Measurements from ENCODE around the gene XPO4. TPM values are rescaled to one million over a fixed set of nuclear protein-coding genes. Genes with fewer than 3 reads are reported as not detected.
A peak's percentile ranks its signal among the peaks of the same experiment; 100 is the strongest.

XPO4 gene
- total RNA-seq, 1 experiment from 2014 or later = 34.1 TPM

DNA sequence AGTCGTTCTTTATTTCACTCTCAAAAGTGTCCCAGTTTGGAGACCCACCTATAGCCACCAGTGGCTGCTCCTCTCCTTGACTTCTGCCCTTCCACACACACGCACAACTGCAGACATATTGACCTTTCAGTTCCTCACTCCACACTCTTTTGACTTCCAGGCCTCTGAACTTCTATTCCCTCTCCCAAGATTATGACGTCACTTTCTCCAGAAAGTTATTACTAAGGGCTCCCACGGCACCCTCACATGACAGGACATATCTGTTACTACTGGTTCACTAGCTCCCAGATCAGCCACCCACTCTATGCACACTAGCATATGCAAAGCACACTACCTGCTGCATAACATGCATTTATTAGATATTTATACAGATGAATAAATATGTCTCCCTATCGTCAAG is 45.9 kb downstream of the XPO4 start:
- H3K27ac Mint-ChIP-seq = peak overlapping the region in 2 of 3 experiments; percentile 0 to 30; a peak in 3 of 7 replicates
- no peak overlapping the region for H3T11ph ChIP-seq (ENCODE audit: low read length)
- no peak overlapping the region for H2BK120ac ChIP-seq (ENCODE audit: low read depth, low read length, poor library complexity, severe bottlenecking)
- no peak overlapping the region for H3K56ac ChIP-seq (ENCODE audit: insufficient read length, low read depth, low read length)
- no peaks in the 10 kb centered on the region for H3K27me3 ChIP-seq (ENCODE audit: insufficient read depth, low read length)
- no peak overlapping the region for H2AFZ ChIP-seq (ENCODE audit: low read length)
- TF ChIP-seq, protein P1, sequence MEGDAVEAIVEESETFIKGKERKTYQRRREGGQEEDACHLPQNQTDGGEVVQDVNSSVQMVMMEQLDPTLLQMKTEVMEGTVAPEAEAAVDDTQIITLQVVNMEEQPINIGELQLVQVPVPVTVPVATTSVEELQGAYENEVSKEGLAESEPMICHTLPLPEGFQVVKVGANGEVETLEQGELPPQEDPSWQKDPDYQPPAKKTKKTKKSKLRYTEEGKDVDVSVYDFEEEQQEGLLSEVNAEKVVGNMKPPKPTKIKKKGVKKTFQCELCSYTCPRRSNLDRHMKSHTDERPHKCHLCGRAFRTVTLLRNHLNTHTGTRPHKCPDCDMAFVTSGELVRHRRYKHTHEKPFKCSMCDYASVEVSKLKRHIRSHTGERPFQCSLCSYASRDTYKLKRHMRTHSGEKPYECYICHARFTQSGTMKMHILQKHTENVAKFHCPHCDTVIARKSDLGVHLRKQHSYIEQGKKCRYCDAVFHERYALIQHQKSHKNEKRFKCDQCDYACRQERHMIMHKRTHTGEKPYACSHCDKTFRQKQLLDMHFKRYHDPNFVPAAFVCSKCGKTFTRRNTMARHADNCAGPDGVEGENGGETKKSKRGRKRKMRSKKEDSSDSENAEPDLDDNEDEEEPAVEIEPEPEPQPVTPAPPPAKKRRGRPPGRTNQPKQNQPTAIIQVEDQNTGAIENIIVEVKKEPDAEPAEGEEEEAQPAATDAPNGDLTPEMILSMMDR (conservative IDR thresholded peaks at IDR 0.05) = no peak
- no peak overlapping the region for H4K8ac ChIP-seq (replicated peaks; ENCODE audit: insufficient read length, low read depth, low read length)
- H3K4me1 ChIP-seq (ENCODE audit: insufficient read depth, low read length) = no peaks in the 10 kb centered on the region
- WGBS (ENCODE audit: extremely low coverage, insufficient read length, low lambda C conversion rate) = no CpG with 5 or more reads among the region's 5 CpGs
- H4K5ac ChIP-seq (ENCODE audit: insufficient read length, low read depth, low read length) = no peak overlapping the region
- no peak overlapping the region for H3K4me3 Mint-ChIP-seq
- H3K14ac ChIP-seq (ENCODE audit: insufficient read depth, low read length) = no peak overlapping the region
- H2BK5ac ChIP-seq (ENCODE audit: insufficient read length, low read length) = no peak overlapping the region
- H3K9me3 Mint-ChIP-seq = no peaks in the 10 kb centered on the region
- H3K79me1 ChIP-seq (ENCODE audit: insufficient read depth, low read depth, low read length, poor library complexity, severe bottlenecking) = peaks cover 7% of the 10 kb centered on the region
- no peak overlapping the region for H3K4me2 ChIP-seq (ENCODE audit: insufficient read depth, insufficient read length, low read length)
- no peak overlapping the region for H2BK20ac ChIP-seq (ENCODE audit: low read depth, low read length, poor library complexity, severe bottlenecking)
- H3K18ac ChIP-seq (ENCODE audit: insufficient read length, low read depth, low read length) = no peak overlapping the region
- H3K9ac ChIP-seq (ENCODE audit: extremely low read depth, insufficient read length, low read length) = no peak overlapping the region
- H2BK12ac ChIP-seq (ENCODE audit: insufficient read length, low read depth, low read length) = no peak overlapping the region
- H3K4me1 Mint-ChIP-seq = no peaks in the 10 kb centered on the region
- H2BK15ac ChIP-seq (ENCODE audit: low read depth, low read length) = no peak overlapping the region
- no peak overlapping the region for H3K27ac ChIP-seq (ENCODE audit: insufficient read length, low read depth, low read length)
- no peaks in the 10 kb centered on the region for H3K27me3 Mint-ChIP-seq (ENCODE audit: low read depth)
- DNase-seq = no peak
- H3K9me3 ChIP-seq (ENCODE audit: control insufficient read depth, low read depth, low read length) = no peaks in the 10 kb centered on the region
- no peak overlapping the region for H3K4ac ChIP-seq (ENCODE audit: low read depth, low read length)
- H3K36me3 Mint-ChIP-seq (ENCODE audit: insufficient read depth in 1 of 3, low read depth in 3 of 3) = peaks cover 4 to 27% (median 4%) of the 10 kb centered on the region in 3 experiments; a peak in 6 of 7 replicates
- H3K23me2 ChIP-seq (ENCODE audit: insufficient read length, low read depth, low read length, poor library complexity, severe bottlenecking) = no peaks in the 10 kb centered on the region
- no peak overlapping the region for H2AK5ac ChIP-seq (ENCODE audit: insufficient read length, low read length)
- H3K79me2 ChIP-seq (ENCODE audit: insufficient read depth, low read length) = 0 out of 2 replicates have a peak, but pooled peaks cover 2% of the 10 kb centered on the region
- no peak overlapping the region for H3K23ac ChIP-seq (ENCODE audit: insufficient read length, low read depth, low read length)
- H4K91ac ChIP-seq (ENCODE audit: insufficient read length, low read depth, low read length) = no peak overlapping the region
- H4K20me1 ChIP-seq (ENCODE audit: control insufficient read depth, insufficient read depth, insufficient read length) = no peaks in the 10 kb centered on the region

All from H9 (cell line).